ENCODE data around the gene GNG7.
"Not testable (repeated sequence)": the region's sequence is repeated elsewhere in the genome, so short reads cannot be mapped to it uniquely, and the experiment has no call there.

GNG7 gene

GRCh38 chr19:2547033-2547680 is 155.3 kb downstream of the GNG7 start:
- no peak for DNase-seq

GRCh38 chr19:2546128-2547032 is 156.1 kb downstream of the GNG7 start:
- DNase-seq: no peak

- not testable (repeated sequence) for DNase-seq
These were observed 156.9 kb downstream of the GNG7 start for GRCh38 chr19:2545416-2546127.

- DNase-seq: no peak
These were observed 157.7 kb downstream of the GNG7 start for GRCh38 chr19:2544576-2545415.

GRCh38 chr19:2543463-2544442 is 158.7 kb downstream of the GNG7 start:
- peak; percentile 91 for DNase-seq

GRCh38 chr19:2543072-2543462 is 159.4 kb downstream of the GNG7 start:
- DNase-seq: not testable (repeated sequence)

GRCh38 chr19:2542341-2543069 is 160.0 kb downstream of the GNG7 start:
- no peak for DNase-seq

- no peak for DNase-seq
These were observed 161.6 kb downstream of the GNG7 start for GRCh38 chr19:2540646-2541454.

GRCh38 chr19:2540251-2540645 is 162.2 kb downstream of the GNG7 start:
- no peak for DNase-seq

- DNase-seq: no peak
These were observed 164.3 kb downstream of the GNG7 start for GRCh38 chr19:2538096-2538757.

GRCh38 chr19:2537584-2537983 is 164.9 kb downstream of the GNG7 start:
- DNase-seq: not testable (repeated sequence)

GRCh38 chr19:2536461-2536860 is 166.0 kb downstream of the GNG7 start:
- no peak for DNase-seq

GRCh38 chr19:2534423-2535013 is 168.0 kb downstream of the GNG7 start:
- DNase-seq: no peak

GRCh38 chr19:2533686-2534422 is 168.6 kb downstream of the GNG7 start:
- no peak for DNase-seq

- no peak for DNase-seq
These were observed 169.4 kb downstream of the GNG7 start for GRCh38 chr19:2533072-2533425.

- DNase-seq: no peak
These were observed 170.0 kb downstream of the GNG7 start for GRCh38 chr19:2532252-2533071.

- DNase-seq: not testable (repeated sequence)
These were observed 172.6 kb downstream of the GNG7 start for GRCh38 chr19:2529942-2530341.

All from DMS153 (cell line).